OCI-LY1 (cell line): Measurements from ENCODE around the gene MXD1.

Experiments used
- H2AFZ ChIP-seq: fragments of 200-600 bp; sonication (generic), shearing (Covaris generic); 2 replicates; pipeline ENCODE4 v1.6.0; 2014; ENCODE audit warnings: antibody characterized with exemption, mild to moderate bottlenecking, low read length
- H3F3A ChIP-seq: fragments of 200-600 bp; sonication (generic), shearing (Covaris generic); 2 replicates; pipeline ENCODE4 v1.6.0; 2014; ENCODE audit warnings: mild to moderate bottlenecking, antibody characterized with exemption, low read length, moderate library complexity; ENCODE audit not compliant: insufficient read depth
- H3K27ac ChIP-seq: fragments of 200-600 bp; sonication (generic); 2 replicates; pipeline ENCODE4 v1.5.1; 2014; ENCODE audit warnings: low read length, mixed run types, mild to moderate bottlenecking, low read depth; ENCODE audit not compliant: poor library complexity, severe bottlenecking
- H3K27me3 ChIP-seq: fragments of 200-600 bp; sonication (generic); 2 replicates; pipeline ENCODE4 v1.6.0; 2014; ENCODE audit warnings: antibody characterized with exemption, mild to moderate bottlenecking, low read length, moderate library complexity; ENCODE audit not compliant: insufficient read depth
- H3K36me3 ChIP-seq: fragments of 200-600 bp; sonication (generic); 2 replicates; pipeline ENCODE4 v1.6.1; 2014; ENCODE audit warnings: mild to moderate bottlenecking, antibody characterized with exemption, low read length, moderate library complexity, mixed read lengths; ENCODE audit not compliant: insufficient read depth
- H3K4me1 ChIP-seq: fragments of 200-600 bp; sonication (generic); 2 replicates; pipeline ENCODE4 v1.5.1; 2014; ENCODE audit warnings: mild to moderate bottlenecking, low read length, moderate library complexity; ENCODE audit not compliant: insufficient read depth, severe bottlenecking
- H3K4me2 ChIP-seq: fragments of 200-600 bp; sonication (generic), shearing (Covaris generic); 2 replicates; pipeline ENCODE4 v1.6.1; 2014; ENCODE audit warnings: low read length
- H3K4me3 ChIP-seq: fragments of 200-600 bp; sonication (generic); 2 replicates; pipeline ENCODE4 v1.5.1; 2014; ENCODE audit warnings: low read length, low read depth, mild to moderate bottlenecking, mixed read lengths; ENCODE audit not compliant: poor library complexity, severe bottlenecking
- H3K79me2 ChIP-seq: fragments of 200-600 bp; shearing (Covaris generic); 2 replicates; pipeline ENCODE4 v1.6.1; 2016; ENCODE audit warnings: mixed run types, low read length, mixed read lengths; ENCODE audit not compliant: insufficient read depth
- H3K9ac ChIP-seq: fragments of 200-600 bp; sonication (generic), shearing (Covaris generic); 2 replicates; pipeline ENCODE4 v1.6.1; 2014; ENCODE audit warnings: mild to moderate bottlenecking, low read length, mixed read lengths
- H3K9me2 ChIP-seq: fragments of 200-600 bp; sonication (generic), shearing (Covaris generic); 2 replicates; pipeline ENCODE4 v1.6.1; 2014; ENCODE audit warnings: low read depth, mild to moderate bottlenecking, low read length, mixed read lengths
- H3K9me3 ChIP-seq: fragments of 200-600 bp; shearing (Covaris generic); 2 replicates; pipeline ENCODE4 v1.6.1; 2014; ENCODE audit warnings: low read length, mixed read lengths
- H4K20me1 ChIP-seq: fragments of 200-600 bp; sonication (generic), shearing (Covaris generic); 2 replicates; pipeline ENCODE4 v1.6.0; 2016; ENCODE audit warnings: mild to moderate bottlenecking, low read length; ENCODE audit not compliant: insufficient read depth
- CTCF ChIP-seq: fragments of 200-600 bp; sonication (generic), shearing (Covaris generic); IDR thresholded peaks from 2 replicates; pipeline ENCODE4 v1.5.1; 2017; ENCODE audit warnings: mild to moderate bottlenecking, antibody characterized with exemption, low read length, moderate library complexity, mixed read lengths
- EZH2 ChIP-seq: fragments of 200-600 bp; sonication (generic), shearing (Covaris generic); IDR thresholded peaks from 2 replicates; pipeline ENCODE4 v1.8.0; 2017; ENCODE audit warnings: borderline replicate concordance, mixed run types, mild to moderate bottlenecking, antibody characterized with exemption, low read length, moderate library complexity, mixed read lengths

The MXD1 gene

GRCh38 chr2:69952336-69953115 is 37.6 kb downstream of the MXD1 start:
- Histone ChIP-seq H3K9ac (no peak overlapping the region), H3K9me2 (no peaks in the 10 kb centered on the region), H3K36me3 (no peaks in the 10 kb centered on the region), H3K4me3 (no peak overlapping the region), H2AFZ (no peak overlapping the region), H3K4me2 (no peak overlapping the region), H3K79me2 (no peaks in the 10 kb centered on the region), H3K27ac (no peak overlapping the region), H3K4me1 (no peaks in the 10 kb centered on the region), H3K9me3 (no peaks in the 10 kb centered on the region), H3F3A (no peaks in the 10 kb centered on the region), H4K20me1 (no peaks in the 10 kb centered on the region), H3K27me3 (peaks cover 10% of the 10 kb centered on the region; the same call in 1 of the 2 replicates)
- TF ChIP-seq EZH2 (no peak), CTCF (no peak)

GRCh38 chr2:69954084-69954483 is 39.2 kb downstream of the MXD1 start:
- no peak for TF ChIP-seq CTCF
- TF ChIP-seq EZH2: no peak
- Histone ChIP-seq H3K79me2 (no peaks in the 10 kb centered on the region), H3K4me3 (no peak overlapping the region), H3K9me2 (no peaks in the 10 kb centered on the region), H3K27ac (no peak overlapping the region), H3F3A (no peaks in the 10 kb centered on the region), H2AFZ (no peak overlapping the region), H3K27me3 (peaks cover 11% of the 10 kb centered on the region; the same call in 1 of the 2 replicates), H3K9ac (no peak overlapping the region), H4K20me1 (no peaks in the 10 kb centered on the region), H3K4me1 (no peaks in the 10 kb centered on the region), H3K9me3 (no peaks in the 10 kb centered on the region), H3K4me2 (no peak overlapping the region), H3K36me3 (no peaks in the 10 kb centered on the region)

- H3K79me2 ChIP-seq: no peaks in the 10 kb centered on the region
- TF ChIP-seq CTCF (no peak), EZH2 (no peak)
- no peak overlapping the region for H2AFZ ChIP-seq
- no peaks in the 10 kb centered on the region for H3K4me1 ChIP-seq
- no peaks in the 10 kb centered on the region for H3F3A ChIP-seq
- H3K9me2 ChIP-seq: no peaks in the 10 kb centered on the region
- peaks cover 16% of the 10 kb centered on the region; the same call in 1 of the 2 replicates for H3K27me3 ChIP-seq
- no peak overlapping the region for H3K4me3 ChIP-seq
- H4K20me1 ChIP-seq: no peaks in the 10 kb centered on the region
- H3K9ac ChIP-seq: no peak overlapping the region
- no peak overlapping the region for H3K4me2 ChIP-seq
- H3K36me3 ChIP-seq: no peaks in the 10 kb centered on the region
- H3K9me3 ChIP-seq: no peaks in the 10 kb centered on the region
- no peak overlapping the region for H3K27ac ChIP-seq
These were observed 40.1 kb downstream of the MXD1 start for GRCh38 chr2:69955029-69955428.
